ENCODE data around the gene SMPD3.

Gene SMPD3

DNA sequence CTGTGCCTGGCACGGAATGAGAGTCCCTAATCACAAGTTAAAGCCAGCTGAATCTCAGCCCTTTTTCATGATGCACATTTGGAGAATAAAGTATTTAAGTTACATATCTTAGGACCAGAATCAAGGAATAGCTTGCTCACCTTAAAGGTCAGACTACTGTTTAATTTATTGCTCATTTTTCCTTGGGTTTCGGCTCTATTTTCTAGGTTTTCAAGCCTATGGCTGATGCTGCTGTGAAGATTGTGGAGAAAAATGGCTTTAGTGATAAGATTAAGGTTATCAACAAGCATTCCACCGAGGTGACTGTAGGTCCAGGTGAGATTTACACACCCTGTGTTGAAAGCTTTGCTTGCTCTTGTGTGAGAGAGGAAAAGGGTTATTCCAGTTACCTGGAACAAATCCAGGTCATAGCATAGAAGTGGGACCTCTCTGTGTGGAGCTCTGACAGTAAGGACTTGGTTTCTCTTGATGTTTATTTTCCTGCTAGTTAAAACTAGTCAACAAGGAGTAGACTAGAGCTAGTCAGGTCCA lies 119.4 kb downstream of the SMPD3 start:
- no peaks in the 10 kb centered on the region for H4K20me1 ChIP-seq
- no peak overlapping the region for H3K4me3 ChIP-seq
- no peaks in the 10 kb centered on the region for H3K27me3 ChIP-seq
- H3K36me3 ChIP-seq: peaks cover 23 to 66% (median 53%) of the 10 kb centered on the region in 11 experiments
- no peak for TF ChIP-seq Cebpa-rat (IDR thresholded peaks at IDR 0.05)
- H3K9ac ChIP-seq: peak overlapping the region in 4 of 11 experiments; percentile 0 to 15 (median 12); a peak in 6 of 22 replicates
- H3K4me1 ChIP-seq: peaks cover 33 to 64% (median 47%) of the 10 kb centered on the region in 10 experiments
- peak overlapping the region in 6 of 11 experiments; percentile 37 to 98 (median 95); a peak in 10 of 22 replicates for H3K27ac ChIP-seq
- no peaks in the 10 kb centered on the region for H3K9me3 ChIP-seq (replicated peaks in 1 of 11)
- no peak overlapping the region for H3K4me2 ChIP-seq

DNA sequence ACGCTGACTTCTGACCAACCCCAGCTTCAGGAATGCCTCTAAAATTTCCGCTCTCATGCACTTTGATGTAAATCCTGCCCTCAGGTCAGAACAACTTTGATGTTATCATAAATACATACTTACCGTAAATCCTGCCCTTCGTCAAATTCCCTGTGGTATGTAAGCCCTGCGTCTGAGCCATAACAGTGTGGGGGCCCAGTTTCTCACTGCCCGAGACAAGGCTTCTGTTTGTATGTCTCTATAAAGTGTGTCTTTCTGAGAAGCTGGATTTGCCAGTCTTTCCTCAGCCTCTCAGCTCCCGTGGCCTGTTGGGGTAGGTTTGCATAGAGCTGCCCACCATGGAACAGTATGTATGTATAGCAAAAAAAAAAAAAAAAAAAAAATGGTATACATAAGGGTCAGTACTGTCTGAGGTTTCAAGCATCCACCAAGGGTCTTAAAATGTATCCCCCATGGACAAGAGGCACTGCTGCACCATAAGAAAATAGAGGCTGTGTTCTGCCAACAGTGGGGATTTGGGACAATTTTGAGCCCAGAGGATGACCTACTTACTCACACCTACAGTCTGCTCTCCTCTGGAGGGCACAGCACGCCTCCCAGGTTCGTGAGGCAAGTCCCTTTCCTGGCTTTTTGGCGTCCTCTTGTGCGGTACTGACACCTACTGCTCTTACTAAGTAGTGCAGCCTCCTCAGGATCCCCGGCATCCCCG lies 120.0 kb downstream of the SMPD3 start:
- Histone ChIP-seq H3K4me1 (peaks cover 27 to 58% (median 40%) of the 10 kb centered on the region in 10 experiments), H3K36me3 (peaks cover 29 to 66% (median 57%) of the 10 kb centered on the region in 11 experiments), H3K4me3 (no peak overlapping the region), H3K4me2 (0 out of 22 replicates have a peak overlapping the region, but pooled peaks of 1 of the 11 experiments have one; percentile 7), H3K9me3 (replicated peaks in 1 of 11) (no peaks in the 10 kb centered on the region), H3K27ac (peak overlapping the region in 2 of 11 experiments; percentile 16 to 95; a peak in 1 of 22 replicates), H3K9ac (no peak overlapping the region), H4K20me1 (no peaks in the 10 kb centered on the region), H3K27me3 (no peaks in the 10 kb centered on the region)
- no peak for TF ChIP-seq Cebpa-rat (IDR thresholded peaks at IDR 0.05)

DNA sequence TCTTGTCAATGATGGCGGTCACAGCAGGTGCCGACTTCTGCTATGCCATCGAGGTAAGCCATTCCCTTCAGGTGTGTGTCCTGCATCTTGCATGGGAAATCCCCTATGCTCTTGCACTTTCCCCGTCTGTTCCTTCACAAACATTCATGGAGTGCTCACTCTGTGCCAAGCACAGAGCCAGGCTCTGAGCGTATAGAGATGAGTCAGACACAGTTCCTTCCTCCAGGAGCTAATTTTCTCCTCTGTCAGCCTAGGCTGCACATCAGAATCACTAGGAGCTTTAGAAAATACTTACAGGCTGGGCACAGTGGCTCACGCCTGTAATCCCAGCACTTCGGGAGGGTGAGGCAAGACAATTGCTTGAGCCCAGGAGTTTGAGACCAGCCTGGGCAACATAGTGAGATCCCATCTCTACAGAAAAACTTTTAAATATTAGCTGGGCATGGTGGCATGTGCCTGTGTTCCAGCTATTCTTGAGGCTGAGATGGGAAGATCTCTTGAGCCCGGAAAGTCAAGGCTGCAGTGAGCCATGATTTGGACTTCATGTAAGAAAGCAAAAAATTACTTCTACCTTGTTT lies 123.4 kb downstream of the SMPD3 start:
- peak overlapping the region in 4 of 11 experiments; percentile 2 to 14 (median 4); a peak in 5 of 22 replicates for H3K27ac ChIP-seq
- peaks cover 0 to 10% (median 0%) of the 10 kb centered on the region in 11 experiments; a peak in 1 of 22 replicates for H4K20me1 ChIP-seq
- no peak overlapping the region for H3K4me3 ChIP-seq
- no peak for TF ChIP-seq Cebpa-rat (IDR thresholded peaks at IDR 0.05)
- H3K27me3 ChIP-seq: no peaks in the 10 kb centered on the region
- peaks cover 49 to 91% (median 78%) of the 10 kb centered on the region in 11 experiments for H3K36me3 ChIP-seq
- H3K4me2 ChIP-seq: peak overlapping the region in 5 of 11 experiments; percentile 1 to 31 (median 5); a peak in 4 of 22 replicates
- H3K9ac ChIP-seq: peak overlapping the region in 2 of 11 experiments; percentile 18 to 28; a peak in 2 of 22 replicates
- H3K4me1 ChIP-seq: peaks cover 6 to 29% (median 16%) of the 10 kb centered on the region in 10 experiments; a peak in 19 of 20 replicates
- no peaks in the 10 kb centered on the region for H3K9me3 ChIP-seq (replicated peaks in 1 of 11)

DNA sequence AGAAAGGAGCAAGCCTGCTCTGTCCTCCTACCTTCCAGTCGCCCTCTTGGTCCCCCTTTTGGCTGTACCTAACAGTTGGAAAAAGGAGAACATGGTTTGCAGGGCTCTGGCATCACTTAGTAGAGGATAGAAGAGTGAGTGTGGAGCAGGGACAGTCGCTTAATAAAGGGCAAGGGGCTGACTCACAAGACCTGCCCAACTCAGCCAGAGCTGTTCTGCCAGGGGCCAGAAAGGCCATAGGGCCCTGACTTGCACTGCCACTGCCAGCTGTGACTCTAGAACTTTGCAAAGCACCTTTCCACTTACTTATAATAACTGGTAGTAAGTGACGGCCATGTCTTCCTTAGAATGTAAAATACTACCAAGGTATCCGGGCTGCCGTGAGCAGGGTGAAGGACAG lies 124.0 kb downstream of the SMPD3 start:
- H4K20me1 ChIP-seq: peaks cover 0 to 10% (median 0%) of the 10 kb centered on the region in 11 experiments; a peak in 1 of 22 replicates
- no peak overlapping the region for H3K4me3 ChIP-seq
- no peaks in the 10 kb centered on the region for H3K27me3 ChIP-seq
- no peak; a peak in 1 of 22 replicates for TF ChIP-seq Cebpa-rat (IDR thresholded peaks at IDR 0.05)
- 0 out of 22 replicates have a peak overlapping the region, but pooled peaks of 1 of the 11 experiments have one; percentile 29 for H3K9ac ChIP-seq
- no peaks in the 10 kb centered on the region for H3K9me3 ChIP-seq (replicated peaks in 1 of 11)
- no peak overlapping the region for H3K27ac ChIP-seq
- H3K36me3 ChIP-seq: peaks cover 54 to 91% (median 78%) of the 10 kb centered on the region in 11 experiments
- H3K4me1 ChIP-seq: peaks cover 6 to 29% (median 16%) of the 10 kb centered on the region in 10 experiments; a peak in 19 of 20 replicates
- peak overlapping the region in 3 of 11 experiments; percentile 5 to 31 (median 5); a peak in 2 of 22 replicates for H3K4me2 ChIP-seq

DNA sequence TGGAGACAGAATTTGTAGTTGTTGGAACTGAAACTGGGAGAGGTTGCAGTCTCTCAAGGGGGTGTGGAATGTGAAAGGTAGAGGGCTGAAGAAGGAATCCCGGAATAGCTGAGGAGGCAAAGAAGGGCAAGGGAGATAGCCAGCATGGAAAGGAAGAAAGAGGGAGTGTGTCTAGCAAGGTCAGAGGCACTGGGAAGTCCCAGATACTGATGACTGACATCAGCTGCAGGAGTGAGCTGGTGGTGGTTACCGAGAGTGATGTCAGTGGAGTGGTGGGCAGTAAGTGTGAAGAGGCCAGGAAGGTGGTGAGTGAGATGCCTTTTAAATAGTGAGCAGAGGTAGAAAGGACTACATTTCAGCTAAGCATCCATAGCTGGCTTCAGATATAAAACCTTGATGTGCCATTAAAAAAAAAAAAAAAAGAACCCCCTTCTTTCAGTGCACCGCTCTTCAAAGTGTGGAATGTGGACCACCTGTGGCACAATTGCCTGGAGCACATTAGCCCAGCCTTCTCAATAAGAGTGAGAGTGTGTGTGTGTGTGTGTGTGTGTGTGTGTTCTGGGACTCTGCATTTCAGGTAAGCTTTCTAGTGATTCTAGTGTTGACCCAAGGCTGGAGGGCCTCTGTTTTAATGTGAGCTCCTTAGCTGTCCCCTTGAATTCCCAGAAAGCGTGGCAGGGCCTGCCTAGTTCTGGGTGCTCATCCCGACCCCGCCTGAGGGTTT lies 129.0 kb downstream of the SMPD3 start:
- no peak for TF ChIP-seq Cebpa-rat (IDR thresholded peaks at IDR 0.05)
- Histone ChIP-seq H3K9me3 (replicated peaks in 1 of 11) (no peaks in the 10 kb centered on the region), H3K4me1 (peaks cover 0 to 9% (median 4%) of the 10 kb centered on the region in 10 experiments; a peak in 12 of 20 replicates), H3K4me3 (no peak overlapping the region), H3K4me2 (no peak overlapping the region), H3K27me3 (no peaks in the 10 kb centered on the region), H4K20me1 (peaks cover 0 to 12% (median 0%) of the 10 kb centered on the region in 11 experiments; a peak in 2 of 22 replicates), H3K27ac (no peak overlapping the region), H3K36me3 (peaks cover 69 to 98% (median 89%) of the 10 kb centered on the region in 11 experiments), H3K9ac (peak overlapping the region in 2 of 11 experiments; percentile 10 to 22; a peak in 1 of 22 replicates)

DNA sequence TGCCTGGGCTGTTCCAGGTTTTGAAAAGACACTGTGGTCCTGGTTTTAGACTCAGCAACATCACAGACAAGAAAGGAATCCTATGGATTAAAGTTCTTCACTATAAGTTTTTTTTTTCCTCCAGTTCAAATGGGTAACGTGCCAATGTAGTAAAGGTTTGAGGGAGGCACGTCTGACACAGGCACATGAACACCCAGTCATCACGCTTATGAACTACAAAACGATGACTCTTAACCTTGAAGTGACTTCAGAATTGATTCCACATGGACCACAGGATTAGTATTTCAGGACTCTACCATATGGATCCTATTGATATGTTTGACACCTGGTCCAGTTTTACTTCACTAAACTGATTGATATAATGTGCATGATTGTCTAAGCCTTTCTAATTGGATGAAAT lies 135.2 kb downstream of the SMPD3 start:
- Histone ChIP-seq H3K4me2 (peak overlapping the region in 1 of 11 experiments; percentile 91; a peak in 1 of 22 replicates), H3K4me3 (no peak overlapping the region), H3K36me3 (peaks cover 40 to 70% (median 60%) of the 10 kb centered on the region in 11 experiments), H4K20me1 (peaks cover 4 to 24% (median 13%) of the 10 kb centered on the region in 11 experiments; a peak in 15 of 22 replicates), H3K27ac (no peak overlapping the region), H3K4me1 (peaks cover 27 to 38% (median 31%) of the 10 kb centered on the region in 10 experiments), H3K9me3 (replicated peaks in 1 of 11) (no peaks in the 10 kb centered on the region), H3K9ac (peak overlapping the region in 1 of 11 experiments; percentile 30; a peak in 1 of 22 replicates), H3K27me3 (no peaks in the 10 kb centered on the region)
- no peak for TF ChIP-seq Cebpa-rat (IDR thresholded peaks at IDR 0.05)

DNA sequence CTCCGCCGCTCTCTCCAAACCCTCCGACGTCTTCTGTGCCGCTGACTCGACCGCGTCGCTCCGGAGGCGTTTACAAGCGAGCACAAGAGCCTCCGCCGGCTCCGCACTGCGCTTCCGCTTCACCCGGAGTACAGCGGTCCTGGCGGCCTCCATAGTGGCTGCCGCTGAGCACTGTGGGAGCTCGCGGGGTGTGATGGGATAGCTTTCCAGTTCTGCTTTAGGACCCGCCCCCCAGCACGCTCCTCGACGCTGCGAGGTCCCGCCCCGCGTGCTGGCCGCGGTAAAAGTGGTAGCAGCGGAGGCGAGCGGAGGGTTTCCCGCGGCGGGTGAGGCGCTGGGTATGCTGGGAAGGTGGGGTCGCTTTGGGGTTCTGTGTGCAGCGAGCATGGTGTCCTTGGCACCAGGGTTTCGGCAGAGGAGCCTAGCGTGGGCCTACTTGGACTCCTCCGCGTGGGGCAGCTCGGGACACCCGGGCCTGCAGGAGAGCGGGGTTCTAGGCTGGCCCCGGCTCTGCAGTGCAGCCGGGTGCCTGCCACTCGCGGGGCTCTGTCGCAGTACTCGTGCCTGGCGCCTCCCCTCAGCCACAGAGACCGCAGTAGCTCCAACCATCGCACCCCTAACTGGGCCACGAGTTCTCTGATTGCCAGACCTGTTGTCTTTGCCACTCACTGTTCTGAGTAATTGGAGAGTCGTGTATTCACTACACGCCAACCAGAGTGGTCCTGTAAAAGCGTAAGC lies 137.4 kb downstream of the SMPD3 start, which contains the start of the genes PRMT7 and SLC7A6OS:
TSS of gene PRMT7 (plus strand) at position 246 of the 738 bp plus-strand sequence. CDS start 4,961 bp downstream, outside the sequence.
TSS of gene SLC7A6OS (minus strand) at position 173 of the 738 bp plus-strand sequence. CDS start at position 153, 20 bp downstream.
- no peaks in the 10 kb centered on the region for H3K27me3 ChIP-seq
- peaks cover 4 to 44% (median 26%) of the 10 kb centered on the region in 11 experiments; a peak in 19 of 22 replicates for H4K20me1 ChIP-seq
- H3K4me2 ChIP-seq: peak within 1 kb of the TSS; percentile 91 to 100 (median 94)
- no peaks in the 10 kb centered on the region for H3K9me3 ChIP-seq (replicated peaks in 1 of 11)
- no peak for TF ChIP-seq Cebpa-rat (IDR thresholded peaks at IDR 0.05)
- peaks cover 27 to 38% (median 31%) of the 10 kb centered on the region in 10 experiments for H3K4me1 ChIP-seq
- peak within 1 kb of the TSS; percentile 84 to 98 (median 94) for H3K4me3 ChIP-seq
- peak within 1 kb of the TSS; percentile 89 to 97 (median 92) for H3K9ac ChIP-seq
- H3K36me3 ChIP-seq: peaks cover 54 to 72% (median 63%) of the 10 kb centered on the region in 11 experiments
- peak within 1 kb of the TSS; percentile 56 to 91 (median 85) for H3K27ac ChIP-seq
